NCI-H2171 treated with DMSO at 0.1 percent for 48 hours (cell line): ENCODE data around the gene ADCY7.

Experiments
- DNase-seq: peaks from one replicate; lab custom pipeline; 2025; lab: John Stamatoyannopoulos, UW

Gene ADCY7

GRCh38 chr16:50248845-50249244 lies 17.5 kb upstream of the ADCY7 start:
- no peak for DNase-seq

- DNase-seq: no peak
Observed at GRCh38 chr16:50251375-50252081, 14.8 kb upstream of the ADCY7 start.

GRCh38 chr16:50252082-50252611 lies 14.2 kb upstream of the ADCY7 start:
- DNase-seq: no peak

GRCh38 chr16:50252874-50253513 lies 13.4 kb upstream of the ADCY7 start:
- no peak for DNase-seq

GRCh38 chr16:50253514-50253910 lies 12.8 kb upstream of the ADCY7 start:
- no peak for DNase-seq

- no peak for DNase-seq
Observed at GRCh38 chr16:50254072-50254471, 12.3 kb upstream of the ADCY7 start.

- no peak for DNase-seq
Observed at GRCh38 chr16:50255538-50255937, 10.8 kb upstream of the ADCY7 start.

GRCh38 chr16:50256604-50257003 lies 9.7 kb upstream of the ADCY7 start:
- no peak for DNase-seq

- DNase-seq: no peak
Observed at GRCh38 chr16:50257876-50258275, 8.5 kb upstream of the ADCY7 start.

GRCh38 chr16:50259334-50260205 lies 6.8 kb upstream of the ADCY7 start:
- DNase-seq: peak; percentile 86

GRCh38 chr16:50260206-50261159 lies 5.9 kb upstream of the ADCY7 start:
- no peak for DNase-seq

- no peak for DNase-seq
Observed at GRCh38 chr16:50261160-50261706, 5.1 kb upstream of the ADCY7 start.

GRCh38 chr16:50261707-50262235 lies 4.6 kb upstream of the ADCY7 start:
- peak; percentile 8 for DNase-seq

- DNase-seq: no peak
Observed at GRCh38 chr16:50263060-50263909, 3.1 kb upstream of the ADCY7 start.

GRCh38 chr16:50263940-50264929 lies 2.1 kb upstream of the ADCY7 start:
- peak; percentile 36 for DNase-seq

GRCh38 chr16:50265260-50265659 lies 1.1 kb upstream of the ADCY7 start:
- peak; percentile 78 for DNase-seq

- DNase-seq: peak; percentile 35
Observed at GRCh38 chr16:50265716-50266336, 525 bp upstream of the ADCY7 start.

GRCh38 chr16:50267151-50267631 lies 840 bp downstream of the ADCY7 start:
- DNase-seq: peak; percentile 69
